ENCODE results near the gene RGL2. TPM values are rescaled to one million over a fixed set of nuclear protein-coding genes. Genes with fewer than 3 reads are reported as not detected.

RGL2 gene
- total and polyA plus RNA-seq, 2 of the 4 experiments (the other 2 are of a cell fraction), result 4.1 to 26.9 TPM

DNA sequence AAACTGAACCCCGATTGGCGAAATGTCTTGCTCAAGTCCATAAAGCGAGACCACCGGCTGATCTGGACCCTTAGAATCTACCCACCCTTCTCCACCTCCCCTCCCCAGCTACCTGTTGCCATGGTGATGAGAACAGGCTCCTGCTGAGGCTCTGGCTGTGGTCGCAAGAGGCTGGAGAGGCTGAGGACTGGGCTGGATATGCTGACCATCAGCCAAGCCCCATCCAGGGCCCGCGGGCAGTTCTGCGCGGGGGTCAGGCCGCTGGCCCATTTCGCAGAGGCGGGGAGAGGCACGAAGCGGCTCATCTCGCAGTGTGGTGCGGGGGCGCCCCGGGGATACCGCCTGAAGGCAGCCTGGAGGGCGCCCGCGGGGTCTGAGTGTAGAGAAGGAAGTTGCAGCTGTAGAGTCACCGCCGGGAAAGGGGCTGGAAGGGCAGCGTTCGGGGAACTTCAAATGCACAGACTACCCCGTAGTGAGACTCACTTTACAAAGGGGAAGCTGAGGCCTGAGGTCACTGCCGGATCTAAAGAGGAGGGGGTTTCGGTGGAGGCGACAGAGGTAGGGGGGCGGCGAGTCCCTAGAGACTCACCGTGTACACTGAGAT is 14.5 kb upstream of the RGL2 start (continued):
- no peak for TF ChIP-seq RCOR1 (IDR thresholded peaks at IDR 0.05; ENCODE audit: insufficient replicate concordance, low read length)

DNA sequence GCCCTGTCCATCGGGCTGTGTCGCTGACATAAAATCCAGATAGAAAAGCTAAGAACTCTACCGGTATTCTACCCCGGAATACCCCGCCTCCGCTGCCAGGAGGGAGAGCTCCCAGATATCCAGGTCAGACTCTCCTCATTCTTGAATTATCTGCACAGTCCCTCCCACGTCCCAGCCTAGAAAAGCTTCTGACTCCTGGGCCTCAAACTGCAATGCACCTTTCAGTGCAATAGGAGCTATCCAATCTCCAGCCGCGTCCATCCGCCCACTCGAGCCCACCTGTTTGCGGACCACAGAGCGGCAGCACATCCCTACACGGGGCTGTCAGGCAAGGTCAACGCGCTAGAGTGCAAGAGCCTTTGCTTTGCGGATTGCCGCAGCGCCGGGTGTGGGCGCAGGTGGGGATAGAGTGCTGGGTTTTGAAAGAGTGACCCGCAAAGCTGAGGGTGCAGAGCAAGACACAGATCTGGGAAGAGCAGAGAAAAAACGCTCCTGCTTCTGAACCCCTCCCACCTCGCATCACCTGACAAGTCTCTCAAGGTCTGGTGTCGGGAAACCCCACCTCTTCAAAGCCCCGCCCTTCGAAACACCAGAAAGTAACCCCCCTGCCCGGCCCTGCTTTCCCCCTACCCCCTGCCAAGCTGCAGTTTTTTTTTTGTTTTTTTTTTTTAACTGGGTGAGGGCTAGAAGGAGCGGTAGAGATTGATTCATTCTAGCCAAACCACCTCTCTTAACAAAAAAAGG is 13.8 kb upstream of the RGL2 start:
- peaks cover 12% of the 10 kb centered on the region for H4K20me1 ChIP-seq (ENCODE audit: insufficient read depth, low read length)
- H3K23ac ChIP-seq (ENCODE audit: low read depth, low read length), result peak overlapping the region; percentile 96
- no peaks in the 10 kb centered on the region for H3K27me3 ChIP-seq (ENCODE audit: control insufficient read depth, insufficient read depth, low read length)
- H4K8ac ChIP-seq (ENCODE audit: low read depth in 2 of 2, low read length in 2 of 2), result peak overlapping the region; percentile 79 to 96; a peak in 1 of 4 replicates
- H3K79me1 ChIP-seq (ENCODE audit: low read depth in 1 of 2, low read length in 2 of 2), result peaks cover 23 to 78% of the 10 kb centered on the region in 2 experiments
- peak overlapping the region; percentile 5; the same call in 1 of the 2 replicates for H3K18ac ChIP-seq (ENCODE audit: low read depth, low read length)
- ATAC-seq (ENCODE audit: low read depth) (no peak), DNase-seq (peak; percentile 64)
- peak overlapping the region; percentile 99 for H2AK9ac ChIP-seq (replicated peaks; ENCODE audit: low read depth, low read length, poor library complexity)
- CTCF ChIA-PET, result interaction anchor here (0.6 to 1.0 kb wide), 2 partner anchors 12 to 42 kb away, joined by 4 to 5 read pairs; no protein-coding TSS in a partner anchor
- peak overlapping the region; percentile 33; the same call in 1 of the 2 replicates for H4K5ac ChIP-seq (ENCODE audit: low read depth, low read length)
- peak overlapping the region; percentile 98 for H3K4me2 ChIP-seq (ENCODE audit: low read depth, low read length)
- H3K4ac ChIP-seq (ENCODE audit: low read depth, low read length), result peak overlapping the region; percentile 98; the same call in 1 of the 2 replicates
- peak overlapping the region; percentile 96 for H3K9ac ChIP-seq (ENCODE audit: low read depth, low read length)
- H3K9me1 ChIP-seq (ENCODE audit: insufficient read depth, low read length), result peaks cover 11% of the 10 kb centered on the region
- in situ Hi-C loops (cut with MboI; ENCODE audit: low sequenced_read_pairs), result no loop called here
- dilution Hi-C loops (cut with HindIII; ENCODE audit: low sequenced_read_pairs, unreplicated experiment), result no loop called here
- no peak overlapping the region for H2BK15ac ChIP-seq (ENCODE audit: low read depth, low read length)
- peaks cover 11% of the 10 kb centered on the region for H3K4me1 ChIP-seq (ENCODE audit: control insufficient read depth, insufficient read depth, low read length)
- H4K91ac ChIP-seq (ENCODE audit: insufficient read depth, low read depth, low read length), result peak overlapping the region; percentile 61; the same call in 1 of the 2 replicates
- H2AFZ ChIP-seq (replicated peaks; ENCODE audit: low read length, poor library complexity), result peak overlapping the region; percentile 96
- peak overlapping the region; percentile 76; the same call in 1 of the 2 replicates for H2AK5ac ChIP-seq (ENCODE audit: low read depth, low read length)
- intact Hi-C loops (cut with micrococcal nuclease), result loop anchor here (1.0 to 5.0 kb wide), 3 partner anchors 13 to 105 kb away; partner anchors contain the start of gene CUTA
- POLR2A ChIA-PET (ENCODE audit: unreplicated experiment), result interaction anchor here (0.6 to 1.2 kb wide), 2 partner anchors 13 to 380 kb away, joined by 3 read pairs; no protein-coding TSS in a partner anchor
- peak overlapping the region; percentile 97 for H3K27ac ChIP-seq (ENCODE audit: insufficient read depth, low read length)
- H3K4me3 ChIP-seq (ENCODE audit: insufficient read depth, low read depth, low read length), result peak overlapping the region; percentile 64
- H2BK120ac ChIP-seq (ENCODE audit: low read depth, low read length), result no peak overlapping the region
- no peak overlapping the region for H2BK20ac ChIP-seq (ENCODE audit: low read depth, low read length)
- no TSS peak for BruUV-seq (replicated peaks)
- 4% methylated on average over 5 of the region's 29 CpGs; no CpG with 5 or more reads in 1 of the 2 experiments for WGBS, 2 experiments (ENCODE audit: extremely low coverage in 2 of 2, insufficient read length in 1 of 2)
- peak overlapping the region; percentile 90 for H3K14ac ChIP-seq (replicated peaks; ENCODE audit: low read depth, low read length)
- H2BK5ac ChIP-seq (ENCODE audit: low read depth, low read length, poor library complexity, severe bottlenecking), result peak overlapping the region; percentile 95
- TF ChIP-seq RFX5 (IDR thresholded peaks at IDR 0.05; ENCODE audit: low read depth, low read length) (no peak), CHD1 (IDR thresholded peaks at IDR 0.05; ENCODE audit: low read depth, low read length) (no peak), FOS (IDR thresholded peaks at IDR 0.05; ENCODE audit: low read depth, low read length) (no peak), MAZ (IDR thresholded peaks at IDR 0.05; ENCODE audit: borderline replicate concordance, low read depth, low read length) (0 out of 2 replicates have a peak, but pooled peaks have one; percentile 9), MAFK (IDR thresholded peaks at IDR 0.05; ENCODE audit: low read depth, low read length) (no peak), CEBPB (IDR thresholded peaks at IDR 0.05; ENCODE audit: low read depth, low read length) (no peak)
- TF ChIP-seq, protein P1, sequence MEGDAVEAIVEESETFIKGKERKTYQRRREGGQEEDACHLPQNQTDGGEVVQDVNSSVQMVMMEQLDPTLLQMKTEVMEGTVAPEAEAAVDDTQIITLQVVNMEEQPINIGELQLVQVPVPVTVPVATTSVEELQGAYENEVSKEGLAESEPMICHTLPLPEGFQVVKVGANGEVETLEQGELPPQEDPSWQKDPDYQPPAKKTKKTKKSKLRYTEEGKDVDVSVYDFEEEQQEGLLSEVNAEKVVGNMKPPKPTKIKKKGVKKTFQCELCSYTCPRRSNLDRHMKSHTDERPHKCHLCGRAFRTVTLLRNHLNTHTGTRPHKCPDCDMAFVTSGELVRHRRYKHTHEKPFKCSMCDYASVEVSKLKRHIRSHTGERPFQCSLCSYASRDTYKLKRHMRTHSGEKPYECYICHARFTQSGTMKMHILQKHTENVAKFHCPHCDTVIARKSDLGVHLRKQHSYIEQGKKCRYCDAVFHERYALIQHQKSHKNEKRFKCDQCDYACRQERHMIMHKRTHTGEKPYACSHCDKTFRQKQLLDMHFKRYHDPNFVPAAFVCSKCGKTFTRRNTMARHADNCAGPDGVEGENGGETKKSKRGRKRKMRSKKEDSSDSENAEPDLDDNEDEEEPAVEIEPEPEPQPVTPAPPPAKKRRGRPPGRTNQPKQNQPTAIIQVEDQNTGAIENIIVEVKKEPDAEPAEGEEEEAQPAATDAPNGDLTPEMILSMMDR (conservative IDR thresholded peaks at IDR 0.05; ENCODE audit: low read depth, low read length), result 0 out of 2 replicates have a peak, but pooled peaks have one; percentile 4
- TF ChIP-seq, protein P2, sequence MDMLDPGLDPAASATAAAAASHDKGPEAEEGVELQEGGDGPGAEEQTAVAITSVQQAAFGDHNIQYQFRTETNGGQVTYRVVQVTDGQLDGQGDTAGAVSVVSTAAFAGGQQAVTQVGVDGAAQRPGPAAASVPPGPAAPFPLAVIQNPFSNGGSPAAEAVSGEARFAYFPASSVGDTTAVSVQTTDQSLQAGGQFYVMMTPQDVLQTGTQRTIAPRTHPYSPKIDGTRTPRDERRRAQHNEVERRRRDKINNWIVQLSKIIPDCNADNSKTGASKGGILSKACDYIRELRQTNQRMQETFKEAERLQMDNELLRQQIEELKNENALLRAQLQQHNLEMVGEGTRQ (IDR thresholded peaks at IDR 0.05; ENCODE audit: low read depth, low read length), result peak; percentile 40; the same call in 1 of the 2 replicates
- 0 out of 2 replicates have a peak overlapping the region, but pooled peaks have one; percentile 94 for H3K56ac ChIP-seq (ENCODE audit: extremely low read depth, insufficient read depth, low read length)
- H3K36me3 ChIP-seq (ENCODE audit: control insufficient read depth, insufficient read depth, low read length), result peaks cover 2% of the 10 kb centered on the region; the same call in 1 of the 2 replicates
- no peaks in the 10 kb centered on the region for H3K9me3 ChIP-seq (ENCODE audit: control insufficient read depth, insufficient read depth, low read length)

Data from IMR-90 (cell line).